Activated CD8-positive, alpha-beta memory T cell treated with anti-CD3 and anti-CD28 coated beads for 48 hours (primary cell): ENCODE data around the gene FDXR.
"Not testable (repeated sequence)": the region's sequence is repeated elsewhere in the genome, so short reads cannot be mapped to it uniquely, and the experiment has no call there.

Experiments used
- DNase-seq, 3 experiments: peaks; one replicate each; pipeline ENCODE4 v3.0.0-alpha.2; 2020; ENCODE audit warnings: low read depth in 2 of 3, low spot score in 2 of 3

The FDXR gene, protein sequence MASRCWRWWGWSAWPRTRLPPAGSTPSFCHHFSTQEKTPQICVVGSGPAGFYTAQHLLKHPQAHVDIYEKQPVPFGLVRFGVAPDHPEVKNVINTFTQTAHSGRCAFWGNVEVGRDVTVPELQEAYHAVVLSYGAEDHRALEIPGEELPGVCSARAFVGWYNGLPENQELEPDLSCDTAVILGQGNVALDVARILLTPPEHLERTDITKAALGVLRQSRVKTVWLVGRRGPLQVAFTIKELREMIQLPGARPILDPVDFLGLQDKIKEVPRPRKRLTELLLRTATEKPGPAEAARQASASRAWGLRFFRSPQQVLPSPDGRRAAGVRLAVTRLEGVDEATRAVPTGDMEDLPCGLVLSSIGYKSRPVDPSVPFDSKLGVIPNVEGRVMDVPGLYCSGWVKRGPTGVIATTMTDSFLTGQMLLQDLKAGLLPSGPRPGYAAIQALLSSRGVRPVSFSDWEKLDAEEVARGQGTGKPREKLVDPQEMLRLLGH

DNA sequence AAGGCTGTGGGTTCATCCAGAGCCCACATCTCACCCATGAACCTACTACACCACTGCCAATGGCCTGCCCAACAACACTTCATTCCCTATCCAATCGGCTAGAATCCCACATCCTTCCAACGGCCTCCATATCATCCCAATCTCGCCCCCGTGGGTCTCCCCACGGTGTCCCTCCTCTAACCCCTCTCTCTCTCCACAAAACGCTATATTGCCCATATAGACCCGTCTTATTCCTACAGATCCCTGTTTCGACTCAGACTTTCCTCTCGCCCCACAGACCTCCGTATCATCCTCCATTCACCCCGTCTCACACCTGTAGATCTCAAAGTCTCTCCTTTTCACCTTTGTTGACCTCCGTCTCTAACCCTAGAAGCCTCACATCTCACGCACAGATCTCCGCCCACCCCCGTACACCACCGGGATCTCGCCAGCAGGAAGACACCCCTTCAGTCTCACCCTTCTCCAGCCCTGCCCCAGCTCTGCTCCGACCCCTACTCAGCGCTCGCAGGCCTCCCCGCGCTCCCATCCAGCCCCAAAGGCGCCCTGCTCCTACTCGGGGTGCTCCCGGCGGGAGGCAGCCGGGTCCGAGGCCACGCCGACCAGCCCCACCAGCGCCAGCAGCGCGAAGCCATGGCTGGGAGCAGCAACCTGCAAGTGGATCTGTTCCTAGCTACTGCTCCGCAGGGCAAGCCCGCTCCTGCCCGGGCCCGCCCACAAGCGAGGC, at the start of gene FDXR:
TSS of gene FDXR (minus strand) at position 682 of the 724 bp plus-strand sequence. CDS start at position 632, 50 bp downstream.
- DNase-seq = no peak

DNA sequence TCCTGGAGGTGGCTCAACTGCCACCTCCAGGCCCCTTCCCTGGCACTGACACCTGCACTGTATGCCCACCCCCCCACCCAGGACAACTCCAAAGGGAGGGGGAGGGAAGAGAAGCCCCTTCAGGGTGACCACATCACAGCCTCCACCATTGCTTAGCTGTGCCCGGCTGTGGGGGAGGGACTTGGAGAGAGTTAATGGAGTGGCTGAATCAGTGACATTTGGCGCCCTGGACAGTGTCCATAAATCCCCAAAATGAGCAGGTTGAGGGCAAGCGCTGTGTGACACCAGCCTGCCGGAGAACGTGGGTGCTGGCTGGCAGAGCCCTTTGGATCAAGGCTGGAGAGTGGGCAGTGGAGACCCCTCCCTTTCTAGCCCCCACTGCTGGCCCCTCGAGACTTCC, 49.4 kb upstream of the FDXR start:
- no peak for DNase-seq

DNA sequence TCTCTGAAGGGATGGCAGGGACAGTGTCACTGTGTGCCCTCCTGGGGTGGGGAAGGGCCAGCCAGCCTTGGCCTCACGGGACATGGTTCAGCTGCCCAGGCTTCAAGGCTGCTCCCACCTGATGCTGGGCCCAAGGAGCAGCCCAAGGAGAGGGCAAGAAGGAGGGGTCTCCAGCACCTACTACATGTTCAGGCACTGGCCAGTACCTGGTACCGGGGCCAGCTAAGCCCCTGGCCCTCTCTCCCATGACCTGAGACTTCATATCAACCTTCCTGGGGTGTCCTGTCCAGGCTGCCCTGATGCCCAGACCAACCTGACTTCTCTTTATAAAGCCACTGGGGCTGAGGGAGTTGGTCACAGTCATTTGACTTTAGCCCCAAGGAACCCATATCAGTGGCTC, 49.0 kb upstream of the FDXR start:
- no peak for DNase-seq

DNA sequence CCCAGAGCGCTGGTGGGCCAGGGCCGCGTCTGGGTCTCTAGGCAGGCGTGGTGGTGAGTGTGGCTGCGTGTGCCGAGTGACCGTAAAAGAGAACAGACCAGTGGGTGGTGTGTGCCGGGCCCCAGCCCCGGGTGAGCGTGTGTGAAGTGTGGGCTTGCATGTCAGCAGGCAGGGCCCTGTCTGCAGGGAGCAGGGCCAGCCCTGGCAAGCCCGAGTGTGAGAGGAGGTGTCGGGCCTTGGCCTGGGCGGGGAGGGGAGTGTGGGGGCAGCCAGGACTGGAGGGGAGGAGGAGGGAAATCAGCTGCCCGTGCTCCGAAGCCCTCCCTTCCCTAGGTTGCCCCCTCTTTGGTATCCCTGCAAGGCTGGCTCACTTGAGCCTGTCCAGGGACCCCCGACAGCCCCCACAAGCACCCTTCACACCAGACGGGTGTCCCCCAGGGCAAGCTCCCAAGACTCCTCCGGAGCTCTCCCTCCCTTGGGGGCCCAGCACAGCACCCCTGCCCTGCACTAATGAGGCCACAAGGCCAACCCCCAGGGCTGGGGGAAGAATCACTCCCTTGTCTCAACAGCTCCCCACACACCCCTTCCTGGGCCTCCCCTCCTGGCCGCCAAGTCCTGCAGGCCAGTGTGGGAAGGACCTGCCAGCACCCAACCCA, 48.4 kb upstream of the FDXR start:
- no peak for DNase-seq

DNA sequence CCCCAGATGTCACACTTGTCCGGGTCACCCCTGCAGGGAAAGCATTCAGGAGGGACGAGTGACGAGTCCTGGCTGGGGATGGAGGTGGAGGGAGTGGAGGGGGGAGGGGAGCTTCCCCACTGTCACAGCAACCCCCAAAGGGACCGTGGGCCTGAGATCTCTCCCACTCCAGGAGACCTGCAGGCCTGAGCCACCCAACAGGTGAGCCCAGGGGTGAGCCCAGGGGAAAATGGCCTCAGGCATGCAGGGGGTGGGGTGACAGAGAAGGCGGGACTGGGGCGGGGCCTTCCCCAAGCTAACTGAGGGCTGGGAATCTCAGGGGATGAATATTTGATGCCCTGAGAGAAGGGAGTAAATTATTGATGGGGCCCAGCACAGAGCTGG, 47.8 kb upstream of the FDXR start:
- no peak for DNase-seq

DNA sequence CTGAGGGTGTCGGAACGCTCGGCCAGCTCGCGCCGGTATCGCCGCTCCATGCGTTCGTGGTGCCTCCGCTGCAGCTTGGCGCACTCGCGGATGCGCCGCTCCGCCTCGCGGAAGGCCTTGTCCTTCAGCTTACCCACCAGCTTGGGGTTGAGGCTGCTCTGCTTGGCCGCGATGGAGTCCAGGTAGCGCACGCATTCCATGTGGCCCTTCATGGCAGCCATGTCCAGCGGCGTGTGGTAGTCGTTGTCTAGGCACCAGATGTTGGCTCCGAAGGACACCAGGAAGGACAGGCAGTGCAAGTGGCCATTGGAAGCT, 47.5 kb upstream of the FDXR start:
- no peak for DNase-seq

DNA sequence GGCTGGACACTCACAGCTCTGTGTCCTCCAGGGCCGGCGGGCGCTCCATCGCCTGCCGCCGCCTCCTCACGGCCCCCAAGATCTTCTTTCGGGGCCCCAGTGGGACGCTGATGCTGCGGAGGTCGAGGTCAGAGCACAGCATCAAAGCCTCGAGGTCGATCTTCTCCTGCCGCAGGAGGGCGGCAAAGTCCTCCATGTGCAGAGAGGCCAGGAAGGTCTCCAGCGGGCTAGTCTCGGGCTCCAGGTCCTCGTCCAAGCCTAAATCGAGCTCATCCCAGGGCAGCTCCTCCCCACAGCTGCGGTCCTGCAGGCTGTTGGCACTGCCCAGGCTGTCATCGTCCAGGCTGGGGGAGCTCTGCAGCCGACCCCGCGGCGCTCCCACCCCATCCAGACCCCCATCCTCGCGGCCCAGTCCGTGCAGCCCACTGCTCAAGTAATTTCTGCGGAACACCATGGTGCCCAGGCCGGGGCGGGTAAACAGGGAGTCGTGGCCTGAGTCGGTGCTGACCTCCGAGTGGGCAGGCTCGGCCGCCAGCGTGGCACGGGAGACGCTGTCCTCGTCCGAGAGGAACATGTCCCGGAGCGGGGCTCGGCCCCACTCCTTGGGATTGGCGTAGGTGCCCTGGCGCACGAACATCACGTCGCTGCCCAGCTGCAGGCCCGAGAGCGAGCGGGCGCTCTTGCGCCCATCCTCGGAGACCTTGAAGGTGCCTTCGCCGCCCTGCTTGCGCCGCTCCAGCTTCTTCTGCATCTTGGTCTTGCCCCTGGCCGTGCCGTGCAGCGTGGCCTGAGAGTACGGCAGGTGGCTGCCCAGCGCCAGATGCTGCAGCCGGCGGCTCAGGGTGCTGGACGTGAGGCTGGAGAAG, 46.9 kb upstream of the FDXR start:
- no peak for DNase-seq

DNA sequence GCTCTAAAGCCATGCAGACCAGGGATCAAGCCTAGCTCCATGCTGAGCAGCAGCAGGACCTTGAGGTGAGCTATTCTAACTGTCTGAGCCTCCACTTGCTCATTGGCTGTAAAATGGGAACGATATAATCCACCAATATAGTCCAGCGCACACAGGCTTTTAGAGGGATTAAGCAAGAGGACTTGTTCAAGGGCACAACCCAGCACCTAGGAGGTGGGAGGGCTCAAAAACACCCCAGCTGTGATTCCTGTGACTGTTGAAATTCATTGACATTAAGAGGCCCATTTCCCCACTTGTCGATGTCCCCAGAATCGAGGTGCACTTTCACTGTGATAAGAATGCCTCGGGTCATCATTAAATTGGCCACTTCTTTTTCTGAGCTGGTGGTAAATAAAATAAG, 46.1 kb upstream of the FDXR start:
- no peak for DNase-seq

DNA sequence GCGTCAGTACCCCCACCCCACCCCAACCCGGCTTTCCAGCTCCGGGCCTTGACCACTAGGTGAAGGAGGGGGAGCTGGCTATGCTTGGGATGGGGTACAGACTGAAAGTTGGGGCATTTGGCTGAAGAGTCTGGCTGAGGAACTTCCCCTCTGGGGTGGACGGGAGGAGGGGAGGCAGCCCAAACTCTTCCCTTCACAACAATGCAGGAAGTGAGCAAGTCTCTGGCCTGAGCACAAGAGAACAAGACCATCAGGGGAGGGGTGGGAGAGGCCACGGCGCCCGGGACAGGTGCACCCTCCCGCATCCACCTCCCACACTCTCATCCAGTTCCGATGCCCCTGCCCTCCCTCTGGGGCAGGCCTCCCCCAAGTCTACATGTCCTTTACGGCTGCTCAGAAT, 44.6 kb upstream of the FDXR start:
- no peak for DNase-seq

DNA sequence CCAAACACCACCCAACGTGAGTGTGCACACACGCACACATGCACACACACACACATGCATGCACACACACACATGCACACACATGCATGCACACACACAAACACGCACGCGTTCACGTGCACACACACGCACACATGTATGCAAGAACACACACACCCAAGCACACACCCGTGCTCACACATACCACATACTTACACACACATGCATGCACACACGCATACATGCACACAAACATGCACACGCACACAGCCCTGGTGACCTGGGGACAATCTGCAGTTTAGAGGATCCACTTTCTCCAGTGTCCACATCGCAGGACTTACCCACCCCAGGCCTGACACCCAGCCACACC, 44.0 kb upstream of the FDXR start:
- no peak for DNase-seq

DNA sequence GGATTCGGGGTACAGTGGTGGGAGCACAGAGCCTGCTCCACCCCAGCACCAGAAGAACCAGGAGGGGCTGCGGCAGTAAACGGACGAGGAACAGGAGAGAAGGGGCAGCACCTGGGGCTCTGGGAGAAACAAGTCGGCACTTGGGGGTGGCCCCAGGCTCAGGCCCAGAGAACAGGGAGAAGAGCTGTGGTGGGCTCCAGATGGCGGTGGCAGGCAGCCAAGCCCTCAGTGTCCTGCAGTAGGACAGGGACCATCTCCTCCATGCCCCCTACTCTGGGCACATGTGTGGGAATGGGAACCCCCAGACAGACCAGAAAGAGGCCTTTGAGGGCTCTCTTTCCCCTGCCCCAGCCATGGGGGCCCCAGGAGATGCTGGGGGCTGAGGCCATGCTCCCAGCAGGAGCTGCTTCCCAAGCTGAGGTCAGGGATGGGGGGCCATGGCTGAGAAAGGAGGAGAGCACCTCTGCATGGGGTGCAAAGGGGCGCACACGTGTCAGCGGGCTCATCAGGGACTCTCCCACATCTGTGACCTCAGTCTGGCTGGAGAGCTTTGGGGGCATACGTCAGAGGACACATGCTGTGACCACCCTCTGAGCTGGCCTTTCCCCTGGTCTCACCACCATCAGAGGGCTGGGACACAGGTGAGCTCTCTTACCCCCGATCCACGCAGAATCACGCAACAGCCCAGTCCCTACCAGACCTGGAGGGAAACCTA, 43.5 kb upstream of the FDXR start:
- DNase-seq = no peak

DNA sequence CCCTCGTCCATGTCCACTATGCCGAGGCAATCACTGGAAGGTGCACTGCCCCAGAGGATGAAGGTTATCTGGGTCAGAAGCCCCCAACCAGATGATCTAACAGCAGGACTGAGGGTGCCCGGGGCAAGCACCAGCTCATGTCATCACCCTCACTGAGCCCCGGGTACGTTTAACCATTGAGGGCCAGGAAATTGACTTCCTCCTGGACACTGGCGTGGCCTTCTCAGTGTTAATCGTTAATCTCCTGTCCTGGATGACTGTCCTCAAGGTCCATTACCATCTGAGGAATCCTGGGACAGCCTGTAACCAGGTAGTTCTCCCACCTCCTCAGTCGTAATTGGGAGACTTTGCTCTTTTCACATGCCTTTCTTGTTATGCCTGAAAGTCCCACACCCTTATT, 38.6 kb upstream of the FDXR start:
- DNase-seq = not testable (repeated sequence)

DNA sequence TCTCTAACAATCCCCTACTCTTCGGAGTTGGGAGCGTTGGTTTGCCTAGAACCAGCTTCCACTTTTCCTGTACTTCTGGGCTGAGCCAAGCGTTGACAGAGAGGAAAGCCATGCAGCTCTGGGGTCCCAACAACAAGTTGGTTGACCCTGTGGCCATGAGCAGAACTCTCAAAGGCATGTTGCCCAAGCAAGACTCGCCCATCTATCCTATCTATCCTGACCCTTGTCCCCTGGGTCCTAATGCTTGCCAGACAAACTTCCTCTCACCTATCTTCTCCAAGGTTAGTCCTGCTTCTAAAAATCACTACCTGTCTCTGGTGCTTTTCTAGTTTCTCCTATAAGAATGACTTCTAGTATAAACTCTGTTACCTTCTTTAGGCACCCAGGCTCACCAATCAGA, 36.3 kb upstream of the FDXR start:
- not testable (repeated sequence) for DNase-seq

DNA sequence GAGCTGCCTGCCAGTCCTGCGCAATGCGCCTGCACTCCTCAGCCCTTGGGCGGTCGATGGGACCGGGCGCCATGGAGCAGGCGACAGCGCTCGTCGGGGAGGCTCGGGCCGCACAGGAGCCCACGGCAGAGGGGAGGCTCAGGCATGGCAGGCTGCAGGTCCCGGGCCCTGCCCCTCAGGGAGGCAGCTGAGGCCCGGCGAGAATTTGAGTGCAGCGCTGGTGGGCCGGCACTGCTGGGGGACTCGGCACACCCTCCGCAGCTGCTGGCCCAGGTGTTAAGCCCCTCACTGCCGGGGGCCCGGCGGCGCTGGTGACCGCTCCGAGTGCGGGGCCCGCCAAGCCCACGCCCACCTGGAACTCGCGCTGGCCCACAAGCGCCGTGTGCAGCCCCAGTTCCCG, 34.2 kb upstream of the FDXR start:
- no peak for DNase-seq

DNA sequence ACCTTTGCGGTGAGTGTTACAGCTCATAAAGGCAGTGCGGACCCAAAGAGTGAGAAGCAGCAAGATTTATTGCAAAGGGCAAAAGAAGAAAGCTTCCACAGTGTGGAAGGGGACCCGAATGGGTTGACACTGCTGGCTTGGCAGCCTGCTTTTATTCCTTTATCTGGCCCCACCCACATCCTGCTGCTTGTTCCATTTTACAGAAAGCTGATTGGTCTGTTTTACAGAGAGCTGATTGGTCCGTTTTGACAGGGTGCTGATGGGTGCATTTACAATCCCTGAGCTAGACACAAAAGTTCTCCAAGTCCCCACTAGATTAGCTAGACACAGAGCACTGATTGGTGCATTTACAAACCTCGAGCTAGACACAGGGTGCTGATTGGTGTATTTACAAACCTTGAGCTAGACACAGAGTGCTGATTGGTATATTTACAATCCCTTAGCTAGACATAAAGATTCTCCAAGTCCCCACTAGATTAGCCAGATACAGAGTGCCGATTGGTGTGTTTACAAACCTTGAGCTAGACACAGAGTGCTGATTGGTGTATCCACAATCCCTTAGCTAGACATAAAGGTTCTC, 33.5 kb upstream of the FDXR start:
- not testable (repeated sequence) for DNase-seq

DNA sequence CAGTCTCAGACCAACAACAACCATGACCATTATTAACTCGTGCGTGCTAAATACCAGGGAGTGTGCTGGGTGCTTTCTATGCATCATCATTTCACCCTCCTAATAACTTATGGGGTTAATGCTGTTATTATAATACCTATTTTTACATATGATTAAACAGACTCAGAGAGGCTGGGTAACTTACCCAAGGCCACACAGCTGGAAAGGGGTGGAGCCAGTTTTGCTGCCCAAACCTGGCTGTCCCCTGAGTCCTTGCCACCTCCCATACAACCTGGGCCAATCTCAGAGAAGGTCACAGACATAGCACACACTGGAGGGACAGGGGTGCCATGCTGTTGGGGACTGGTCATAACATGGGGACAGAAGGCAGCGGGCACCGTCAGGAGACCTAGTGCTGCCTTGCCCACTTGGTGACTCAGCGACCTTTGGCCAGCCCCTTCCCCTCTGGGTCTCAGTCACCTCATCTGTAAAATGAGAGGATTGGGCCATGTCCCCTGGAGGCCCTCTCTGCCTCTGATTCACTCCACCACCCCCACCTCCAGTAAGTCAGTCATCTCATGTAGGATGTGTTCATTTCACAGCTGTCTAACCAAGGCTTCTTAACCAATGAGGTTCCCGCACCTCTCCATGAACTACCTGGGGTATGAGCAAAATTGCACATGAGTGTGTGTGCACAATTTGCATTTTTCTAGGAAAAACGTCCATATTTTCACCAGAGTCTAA, 32.1 kb upstream of the FDXR start:
- no peak for DNase-seq

DNA sequence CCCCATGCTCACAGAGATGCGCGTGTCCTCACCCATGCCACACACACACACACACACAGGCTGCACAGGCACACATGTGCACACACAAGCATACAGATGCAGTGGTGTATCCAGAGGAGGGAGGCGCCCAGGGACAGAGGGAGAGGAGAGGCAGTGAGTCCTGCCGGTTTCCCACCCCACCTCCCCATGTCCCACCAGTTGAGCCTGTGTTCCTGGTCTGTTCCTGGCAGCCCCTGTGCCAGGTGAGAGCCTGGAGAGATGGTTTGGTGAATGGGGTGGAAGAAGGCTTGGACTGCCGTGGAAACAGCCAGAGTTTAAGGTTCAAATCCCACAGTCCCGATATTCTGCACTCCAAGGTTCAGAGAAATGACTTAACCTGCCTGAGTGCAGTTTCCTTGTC, 30.9 kb upstream of the FDXR start:
- DNase-seq = no peak

DNA sequence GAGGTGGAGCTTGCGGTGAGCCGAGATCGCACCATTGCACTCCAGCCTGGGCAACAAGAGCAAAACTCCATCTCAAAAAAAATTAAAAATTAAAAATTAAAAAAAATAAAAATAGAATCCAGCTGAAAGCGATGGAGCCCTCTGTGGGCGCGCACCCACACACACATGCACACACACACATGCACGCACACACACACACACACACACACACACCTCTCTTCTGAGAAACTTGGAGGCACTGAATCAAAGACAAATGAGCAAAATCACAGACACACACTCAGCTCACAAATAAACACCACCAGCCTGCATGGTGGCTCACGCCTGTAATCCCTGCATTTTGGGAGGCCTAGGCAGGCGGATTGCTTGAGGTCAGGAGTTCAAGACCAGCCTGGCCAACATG, 30.2 kb upstream of the FDXR start:
- DNase-seq = no peak

DNA sequence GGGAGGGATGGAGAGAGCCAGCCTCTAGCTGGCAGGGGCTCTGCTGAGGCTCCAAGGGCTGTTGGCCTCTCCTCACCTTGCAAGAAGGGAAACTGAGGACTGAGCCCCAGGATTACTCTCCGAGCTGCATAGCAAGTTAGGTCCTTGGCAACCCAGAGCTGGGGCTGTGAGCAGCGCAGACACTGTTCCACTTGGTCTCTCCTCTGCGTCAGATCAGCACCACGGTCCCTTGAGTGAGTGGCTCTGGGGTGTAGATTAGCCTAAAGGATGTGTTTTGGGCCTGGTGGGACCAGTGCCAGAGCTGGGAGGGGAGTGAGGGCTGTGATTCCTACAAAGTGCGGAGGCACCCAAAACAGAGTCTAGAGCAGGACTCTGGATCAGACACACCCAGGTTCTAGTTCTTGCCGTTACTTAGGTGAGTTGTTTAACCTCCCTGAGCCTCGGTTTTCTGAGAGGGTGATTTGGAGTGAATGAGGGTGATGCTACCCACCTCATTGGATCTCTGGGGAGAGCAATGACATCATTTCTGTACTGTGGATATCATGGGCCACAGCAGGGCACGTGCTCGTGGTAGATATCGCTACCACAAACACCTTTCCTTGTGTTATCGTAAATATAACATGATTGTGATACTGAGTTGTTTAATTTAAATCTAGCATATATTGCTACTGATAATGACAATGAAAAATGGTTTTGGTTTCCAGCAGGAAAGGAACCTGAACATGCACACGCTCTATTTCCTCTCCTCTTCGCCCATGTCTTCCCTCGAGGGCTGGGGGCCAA, 28.8 kb upstream of the FDXR start:
- DNase-seq = no peak
